Calu3 (cell line): ENCODE measurements around the gene ACTA2. TPM values are rescaled to one million over a fixed set of nuclear protein-coding genes. Genes with fewer than 3 reads are reported as not detected.

Experiments
- BruUV-seq: library from RNA; stranded (reverse); fragments of 400-500 nt; replicated peaks from 2 replicates; lab custom pipeline; 2021; lab: Mats Ljungman, UMichigan
- CTCF ChIA-PET: fragments of 300-600 bp; sonication (Branson Sonifier 250); formaldehyde crosslinking; loops from one replicate; lab custom pipeline; 2022; ENCODE audit warnings: antibody characterized with exemption; lab: Charles Lee
- DNase-seq: peaks from one replicate; pipeline ENCODE4 v3.0.0; 2022
- H3K27ac Mint-ChIP-seq: one replicate; pipeline ENCODE4 v1.8.0; 2022; ENCODE audit warnings: mixed read lengths; ENCODE audit not compliant: unreplicated experiment
- H3K27me3 Mint-ChIP-seq: one replicate; pipeline ENCODE4 v1.8.0; 2022; ENCODE audit warnings: mixed read lengths; ENCODE audit not compliant: unreplicated experiment
- H3K36me3 Mint-ChIP-seq: one replicate; pipeline ENCODE4 v1.8.0; 2022; ENCODE audit warnings: mild to moderate bottlenecking, moderate library complexity, mixed read lengths; ENCODE audit not compliant: insufficient read depth, unreplicated experiment
- H3K4me1 Mint-ChIP-seq: one replicate; pipeline ENCODE4 v1.8.0; 2022; ENCODE audit warnings: mild to moderate bottlenecking, low read depth, mixed read lengths; ENCODE audit not compliant: unreplicated experiment
- H3K4me3 Mint-ChIP-seq: one replicate; pipeline ENCODE4 v1.8.0; 2022; ENCODE audit warnings: mild to moderate bottlenecking, low read depth, moderate library complexity, mixed read lengths; ENCODE audit not compliant: unreplicated experiment
- H3K9me3 Mint-ChIP-seq: one replicate; pipeline ENCODE4 v1.8.0; 2022; ENCODE audit warnings: low read depth, mixed read lengths; ENCODE audit not compliant: unreplicated experiment
- intact Hi-C: fragments of 100-400 bp; cut with micrococcal nuclease; formaldehyde crosslinking; loops from one replicate; pipeline ENCODE4 v1.10.0; 2022; ENCODE audit not compliant: unreplicated experiment
- total RNA-seq: library from RNA; stranded (reverse); gene quantifications from 2 replicates; pipeline ENCODE4 v1.2.3, GENCODE V29; 2022
- TF ChIP-seq, protein P1 (sequence below): fragments of 200-600 bp; IDR thresholded peaks from one replicate; pipeline ENCODE4 v1.8.0; 2022; ENCODE audit warnings: antibody characterized with exemption; ENCODE audit not compliant: unreplicated experiment

The ACTA2 gene
- total RNA-seq, 1 experiment from 2014 or later: 1.0 TPM

DNA sequence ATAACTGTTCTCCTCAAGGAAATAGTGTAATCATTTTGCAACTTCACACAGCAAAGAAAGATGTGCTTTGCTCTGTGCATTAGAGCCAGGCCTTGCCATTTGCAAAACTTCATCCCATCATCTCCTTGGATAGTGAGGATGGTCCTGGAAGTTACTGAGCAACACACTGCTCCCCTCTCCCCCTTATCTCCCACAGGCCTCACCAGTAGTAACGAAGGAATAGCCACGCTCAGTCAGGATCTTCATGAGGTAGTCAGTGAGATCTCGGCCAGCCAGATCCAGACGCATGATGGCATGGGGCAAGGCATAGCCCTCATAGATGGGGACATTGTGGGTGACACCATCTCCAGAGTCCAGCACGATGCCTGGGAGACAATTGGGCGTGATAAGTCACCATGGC is 11.5 kb downstream of the ACTA2 start:
- no peaks in the 10 kb centered on the region for H3K9me3 Mint-ChIP-seq
- TF ChIP-seq, protein P1, sequence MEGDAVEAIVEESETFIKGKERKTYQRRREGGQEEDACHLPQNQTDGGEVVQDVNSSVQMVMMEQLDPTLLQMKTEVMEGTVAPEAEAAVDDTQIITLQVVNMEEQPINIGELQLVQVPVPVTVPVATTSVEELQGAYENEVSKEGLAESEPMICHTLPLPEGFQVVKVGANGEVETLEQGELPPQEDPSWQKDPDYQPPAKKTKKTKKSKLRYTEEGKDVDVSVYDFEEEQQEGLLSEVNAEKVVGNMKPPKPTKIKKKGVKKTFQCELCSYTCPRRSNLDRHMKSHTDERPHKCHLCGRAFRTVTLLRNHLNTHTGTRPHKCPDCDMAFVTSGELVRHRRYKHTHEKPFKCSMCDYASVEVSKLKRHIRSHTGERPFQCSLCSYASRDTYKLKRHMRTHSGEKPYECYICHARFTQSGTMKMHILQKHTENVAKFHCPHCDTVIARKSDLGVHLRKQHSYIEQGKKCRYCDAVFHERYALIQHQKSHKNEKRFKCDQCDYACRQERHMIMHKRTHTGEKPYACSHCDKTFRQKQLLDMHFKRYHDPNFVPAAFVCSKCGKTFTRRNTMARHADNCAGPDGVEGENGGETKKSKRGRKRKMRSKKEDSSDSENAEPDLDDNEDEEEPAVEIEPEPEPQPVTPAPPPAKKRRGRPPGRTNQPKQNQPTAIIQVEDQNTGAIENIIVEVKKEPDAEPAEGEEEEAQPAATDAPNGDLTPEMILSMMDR: no peak
- CTCF ChIA-PET: no interaction called here
- no peaks in the 10 kb centered on the region for H3K36me3 Mint-ChIP-seq
- no peak for DNase-seq
- H3K4me3 Mint-ChIP-seq: no peak overlapping the region
- H3K4me1 Mint-ChIP-seq: no peaks in the 10 kb centered on the region
- intact Hi-C loops: no loop called here
- no peaks in the 10 kb centered on the region for H3K27me3 Mint-ChIP-seq
- no TSS peak for BruUV-seq
- H3K27ac Mint-ChIP-seq: no peak overlapping the region

DNA sequence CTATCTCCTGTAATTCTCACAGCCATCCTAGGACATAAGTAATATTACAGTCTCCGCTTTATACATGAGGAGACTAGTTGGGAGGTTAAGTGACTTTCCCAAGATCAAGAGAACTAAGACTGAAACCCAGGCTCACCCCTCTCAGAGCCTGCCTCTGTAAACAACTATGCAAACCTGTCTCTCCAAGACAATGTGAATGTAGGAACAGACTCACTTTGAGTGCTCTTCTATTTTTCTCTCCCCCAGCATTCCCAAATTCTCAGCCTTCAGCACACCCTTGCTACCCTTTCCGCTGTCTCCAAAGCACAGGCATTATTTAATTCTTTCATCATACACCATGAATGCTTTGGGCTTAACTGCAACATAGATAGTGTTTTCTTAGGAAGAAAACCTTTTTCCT is 13.6 kb downstream of the ACTA2 start:
- TF ChIP-seq, protein P1: no peak
- CTCF ChIA-PET: no interaction called here

DNA sequence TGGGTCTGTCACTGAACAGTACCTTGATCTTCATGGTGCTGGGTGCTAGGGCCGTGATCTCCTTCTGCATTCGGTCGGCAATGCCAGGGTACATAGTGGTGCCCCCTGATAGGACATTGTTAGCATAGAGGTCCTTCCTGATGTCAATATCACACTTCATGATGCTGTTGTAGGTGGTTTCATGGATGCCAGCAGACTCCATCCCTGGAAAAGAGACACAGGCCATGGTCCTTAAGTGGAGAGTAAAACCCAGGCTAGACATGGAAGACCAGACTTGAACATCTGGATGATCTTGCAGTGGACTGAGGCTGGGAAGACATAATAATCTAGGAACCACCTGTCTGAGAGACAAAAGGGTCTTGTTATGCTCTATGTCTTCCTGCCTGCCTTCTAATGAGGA is 14.5 kb downstream of the ACTA2 start:
- peaks cover 12% of the 10 kb centered on the region for H3K4me1 Mint-ChIP-seq
- H3K36me3 Mint-ChIP-seq: no peaks in the 10 kb centered on the region
- TF ChIP-seq, protein P1: no peak
- no peak overlapping the region for H3K4me3 Mint-ChIP-seq
- H3K9me3 Mint-ChIP-seq: no peaks in the 10 kb centered on the region
- no peaks in the 10 kb centered on the region for H3K27me3 Mint-ChIP-seq
- BruUV-seq: no TSS peak
- CTCF ChIA-PET: interaction anchor here (0.6 kb wide), 1 partner anchor 124 kb away, joined by 3 read pairs; no protein-coding TSS in a partner anchor
- intact Hi-C loops: no loop called here
- no peak for DNase-seq
- H3K27ac Mint-ChIP-seq: no peak overlapping the region

More for the DNA sequence above, 13.6 kb downstream of the ACTA2 start:
- Mint-ChIP-seq H3K27me3 (no peaks in the 10 kb centered on the region), H3K4me3 (no peak overlapping the region), H3K4me1 (peaks cover 12% of the 10 kb centered on the region), H3K36me3 (no peaks in the 10 kb centered on the region), H3K27ac (no peak overlapping the region), H3K9me3 (no peaks in the 10 kb centered on the region)
- intact Hi-C loops: no loop called here
- DNase-seq: no peak
- BruUV-seq: no TSS peak

DNA sequence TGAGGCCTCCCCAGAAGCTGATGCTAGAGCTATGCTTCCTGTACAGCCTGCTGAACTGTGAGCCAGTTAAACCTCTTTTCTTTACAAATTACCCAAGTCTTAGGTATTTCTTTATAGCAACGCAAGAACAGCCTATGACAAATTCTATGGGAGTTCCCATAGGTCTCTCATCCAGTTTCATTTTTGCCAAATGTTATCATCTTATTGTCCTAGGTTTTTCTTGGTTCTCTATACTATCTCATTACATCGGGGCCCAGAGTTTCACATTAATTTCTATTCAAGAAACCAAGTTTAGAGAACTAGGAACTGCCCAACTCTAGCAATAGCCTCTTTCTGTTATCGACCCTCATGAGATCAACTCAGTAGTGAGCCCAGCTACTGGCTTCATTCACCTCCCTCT is 15.9 kb downstream of the ACTA2 start:
- TF ChIP-seq, protein P1: no peak

More for the DNA sequence above, 15.9 kb downstream of the ACTA2 start:
- intact Hi-C loops: no loop called here
- no peaks in the 10 kb centered on the region for H3K27me3 Mint-ChIP-seq
- DNase-seq: no peak
- H3K9me3 Mint-ChIP-seq: no peaks in the 10 kb centered on the region
- no peak overlapping the region for H3K4me3 Mint-ChIP-seq
- CTCF ChIA-PET: no interaction called here
- BruUV-seq: no TSS peak
- H3K27ac Mint-ChIP-seq: no peak overlapping the region
- no peaks in the 10 kb centered on the region for H3K36me3 Mint-ChIP-seq
- peaks cover 19% of the 10 kb centered on the region for H3K4me1 Mint-ChIP-seq
